ENCODE results near the gene CARMIL1.

Gene CARMIL1

GRCh38 chr6:25278914-25279747, at the start of gene CARMIL1:
CARMIL1 (plus strand) TSS chr6:25279374; CDS start chr6:25279796, 422 bp downstream.
- peak; percentile 66 for DNase-seq

- DNase-seq: no peak
These were observed 49.4 kb upstream of the CARMIL1 start for GRCh38 chr6:25229671-25230321.

- DNase-seq: no peak
These were observed 46.7 kb upstream of the CARMIL1 start for GRCh38 chr6:25232479-25232878.

- DNase-seq: no peak
These were observed 45.9 kb upstream of the CARMIL1 start for GRCh38 chr6:25233226-25233625.

GRCh38 chr6:25237579-25237978, 41.6 kb upstream of the CARMIL1 start:
- DNase-seq: no peak

- no peak for DNase-seq
These were observed 40.1 kb upstream of the CARMIL1 start for GRCh38 chr6:25239059-25239458.

- DNase-seq: no peak
These were observed 39.7 kb upstream of the CARMIL1 start for GRCh38 chr6:25239498-25239897.

GRCh38 chr6:25242567-25242966, 36.6 kb upstream of the CARMIL1 start:
- no peak for DNase-seq

GRCh38 chr6:25244865-25245264, 34.3 kb upstream of the CARMIL1 start:
- DNase-seq: no peak

- DNase-seq: no peak
These were observed 31.1 kb upstream of the CARMIL1 start for GRCh38 chr6:25248123-25248522.

GRCh38 chr6:25249133-25249532, 30.0 kb upstream of the CARMIL1 start:
- no peak for DNase-seq

GRCh38 chr6:25250878-25251277, 28.3 kb upstream of the CARMIL1 start:
- DNase-seq: no peak

GRCh38 chr6:25251426-25251825, 27.7 kb upstream of the CARMIL1 start:
- no peak for DNase-seq

GRCh38 chr6:25253351-25253750, 25.8 kb upstream of the CARMIL1 start:
- no peak for DNase-seq

- DNase-seq: no peak
These were observed 24.5 kb upstream of the CARMIL1 start for GRCh38 chr6:25254671-25255070.

GRCh38 chr6:25257686-25258348, 21.4 kb upstream of the CARMIL1 start:
- no peak for DNase-seq

- no peak for DNase-seq
These were observed 19.4 kb upstream of the CARMIL1 start for GRCh38 chr6:25259756-25260155.

- no peak for DNase-seq
These were observed 15.5 kb upstream of the CARMIL1 start for GRCh38 chr6:25263657-25264056.

GRCh38 chr6:25266456-25267100, 12.6 kb upstream of the CARMIL1 start:
- no peak for DNase-seq

GRCh38 chr6:25267662-25268061, 11.5 kb upstream of the CARMIL1 start:
- no peak for DNase-seq

GRCh38 chr6:25270559-25270958, 8.6 kb upstream of the CARMIL1 start:
- no peak for DNase-seq

- DNase-seq: no peak
These were observed 3.7 kb upstream of the CARMIL1 start for GRCh38 chr6:25275436-25275835.

GRCh38 chr6:25277386-25277785, 1.8 kb upstream of the CARMIL1 start:
- DNase-seq: no peak
